22Rv1 (cell line): Measurements from ENCODE around the gene JAKMIP3.

Experiments used
- CTCF ChIP-seq: fragments of 450-650 bp; IDR thresholded peaks from 2 replicates; pipeline ENCODE4 v1.5.1; 2017; ENCODE audit warnings: mild to moderate bottlenecking
- ZFX ChIP-seq: fragments of 450-650 bp; IDR thresholded peaks from 2 replicates; pipeline ENCODE4 v1.6.1; 2017; ENCODE audit warnings: antibody characterized with exemption, borderline replicate concordance

GRCh38 chr10:132027423-132027983 is 38.2 kb upstream of the JAKMIP3 start:
- TF ChIP-seq CTCF, result no peak
- no peak for TF ChIP-seq ZFX
